HG03558 (cell line): ENCODE data around the gene SAMD13.
"Not testable (repeated sequence)": the region's sequence is repeated elsewhere in the genome, so short reads cannot be mapped to it uniquely, and the experiment has no call there.

Experiments used
- ATAC-seq: cut with Tn5 transposase; IDR thresholded peaks from one replicate; pipeline ENCODE4 v1.9.1; 2021; ENCODE audit warnings: moderate number of reproducible peaks; ENCODE audit not compliant: unreplicated experiment; ENCODE audit errors: extremely low read depth

Gene SAMD13

DNA sequence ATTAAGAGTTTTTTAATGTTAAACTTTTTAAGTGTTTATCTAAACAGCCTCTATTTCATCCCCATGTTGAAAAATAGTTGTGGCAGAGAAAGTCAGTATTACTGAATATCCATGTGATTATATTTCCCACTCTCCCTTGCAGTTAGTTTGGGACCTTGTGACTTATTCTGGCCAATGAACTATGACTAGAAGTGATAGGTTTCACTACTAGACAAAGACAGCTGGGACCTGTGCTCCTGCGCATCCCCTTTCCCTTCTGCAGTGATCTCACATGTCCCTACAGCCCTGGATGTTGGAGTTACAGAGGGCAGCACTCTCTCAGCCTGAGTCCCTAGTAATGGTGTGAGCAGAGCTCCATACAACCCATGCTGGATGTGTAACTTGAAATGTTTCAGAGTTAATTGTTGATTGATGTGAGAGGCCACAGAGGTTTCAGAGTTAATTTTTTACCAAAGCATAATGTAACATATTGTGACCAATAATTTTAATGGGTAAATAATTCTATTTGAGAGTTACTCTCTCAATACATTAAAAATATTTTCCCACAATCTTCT is 18.7 kb upstream of the SAMD13 start:
- ATAC-seq = peak; percentile 65

DNA sequence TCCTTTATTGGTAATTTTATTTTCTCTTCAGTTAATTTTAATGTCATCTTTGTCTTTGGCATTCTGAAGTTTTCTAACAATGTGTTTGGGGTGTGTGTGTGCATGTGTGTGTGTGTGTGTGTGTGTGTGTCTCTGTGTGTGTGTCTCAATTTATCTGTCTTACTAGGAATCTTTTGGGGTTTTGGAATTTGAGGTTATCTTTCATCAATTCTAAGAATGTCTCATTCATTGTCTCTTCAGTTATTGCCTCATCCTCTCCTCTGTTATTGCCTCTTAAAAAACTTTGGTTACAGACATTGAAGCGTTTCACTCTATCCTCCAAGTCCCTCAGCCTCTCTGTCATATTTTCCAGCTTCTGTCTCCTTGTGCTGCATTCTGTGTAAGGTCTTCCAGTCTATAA is 18.1 kb upstream of the SAMD13 start:
- no peak for ATAC-seq

DNA sequence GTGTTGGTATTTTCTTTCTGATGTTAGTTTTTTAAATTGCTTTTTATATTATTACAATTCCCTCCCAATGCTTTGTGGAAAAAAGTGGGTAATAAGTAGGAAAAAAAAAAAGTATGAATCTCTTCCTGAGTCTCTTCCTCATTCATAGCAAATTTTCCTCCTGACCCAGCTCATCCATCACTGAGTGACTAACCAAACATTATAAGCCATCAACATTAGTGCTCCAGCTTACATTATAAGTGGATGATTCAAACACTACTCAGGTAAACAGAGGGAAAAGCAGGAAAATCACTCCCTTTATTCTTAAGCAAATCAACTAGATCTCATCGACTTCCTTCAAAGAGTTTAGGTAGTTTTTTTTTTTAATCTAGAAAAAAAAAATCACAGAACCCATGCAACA is 15.4 kb upstream of the SAMD13 start:
- ATAC-seq = no peak

- not testable (repeated sequence) for ATAC-seq
Measured at GRCh38 chr1:84287389-84287788, 14.1 kb upstream of the SAMD13 start.

DNA sequence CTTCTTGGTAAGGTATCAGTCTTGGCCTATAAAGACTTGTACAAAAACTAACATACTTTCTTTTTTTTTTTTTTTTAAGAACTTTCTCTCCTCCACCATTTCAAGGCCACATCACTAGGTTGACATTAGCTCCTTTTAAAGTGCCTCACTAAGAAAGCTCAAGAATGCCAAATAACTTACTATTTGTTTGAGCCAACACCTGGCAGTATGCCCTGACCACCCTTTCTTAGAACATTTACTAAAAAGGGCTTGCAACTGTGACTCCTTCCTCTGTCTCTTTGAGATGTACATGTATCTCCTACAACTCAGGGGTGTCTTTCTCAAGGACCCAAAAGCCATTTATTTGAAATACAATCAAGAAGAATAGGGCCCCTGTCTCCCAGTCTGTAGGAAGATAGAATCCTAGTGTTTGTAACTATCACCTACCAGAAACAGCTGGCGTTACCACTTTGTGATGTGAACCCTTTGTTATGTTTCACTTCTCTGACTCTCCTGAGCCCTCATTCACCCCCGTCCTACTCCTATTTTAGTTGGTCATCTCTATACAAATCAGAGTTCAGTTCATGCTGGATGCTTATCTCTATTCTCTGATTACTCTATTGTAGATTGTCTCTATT is 12.2 kb upstream of the SAMD13 start:
- no peak for ATAC-seq

DNA sequence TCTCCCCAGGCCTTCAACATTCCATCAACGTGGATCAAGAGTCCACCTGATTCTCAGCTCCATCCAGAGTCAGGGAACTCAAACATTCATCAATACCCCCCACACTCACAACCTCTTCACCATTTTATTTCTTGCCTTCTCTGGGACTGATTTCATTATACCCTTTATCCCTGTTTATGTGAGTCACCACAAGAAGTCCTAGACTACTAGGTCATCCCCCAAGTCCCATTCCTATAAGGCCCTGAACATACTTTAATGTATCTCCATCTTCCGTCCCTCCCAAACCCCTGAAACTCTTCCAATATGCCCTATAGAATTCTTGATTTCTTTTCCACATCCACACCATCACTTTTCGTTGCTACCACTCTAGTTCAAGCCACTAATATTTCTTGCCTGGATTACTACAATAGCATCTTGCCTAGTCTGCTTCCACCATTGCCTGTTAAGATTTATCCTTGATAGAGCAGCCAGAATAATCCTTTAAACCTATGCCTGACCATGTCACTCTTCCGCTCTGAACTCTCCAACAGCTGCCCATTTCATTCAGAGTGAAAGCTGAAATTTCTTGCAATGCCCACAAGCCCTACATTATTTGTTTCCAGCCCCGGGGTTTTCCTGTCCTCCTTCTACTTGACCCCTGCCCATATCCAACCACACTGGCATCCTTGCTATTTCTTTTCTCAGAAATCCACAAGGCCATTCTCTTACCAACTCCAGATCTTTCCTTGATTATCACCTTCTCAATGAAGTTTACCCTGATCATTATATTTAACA is 9.4 kb upstream of the SAMD13 start:
- ATAC-seq = no peak

- no peak for ATAC-seq
Measured at GRCh38 chr1:84293766-84294165, 7.7 kb upstream of the SAMD13 start.

- no peak for ATAC-seq
Measured at GRCh38 chr1:84294751-84295150, 6.8 kb upstream of the SAMD13 start.

GRCh38 chr1:84297546-84298244 is 3.8 kb upstream of the SAMD13 start:
- ATAC-seq = no peak

- ATAC-seq = peak; percentile 31
Measured at GRCh38 chr1:84298328-84298683, 3.2 kb upstream of the SAMD13 start.

DNA sequence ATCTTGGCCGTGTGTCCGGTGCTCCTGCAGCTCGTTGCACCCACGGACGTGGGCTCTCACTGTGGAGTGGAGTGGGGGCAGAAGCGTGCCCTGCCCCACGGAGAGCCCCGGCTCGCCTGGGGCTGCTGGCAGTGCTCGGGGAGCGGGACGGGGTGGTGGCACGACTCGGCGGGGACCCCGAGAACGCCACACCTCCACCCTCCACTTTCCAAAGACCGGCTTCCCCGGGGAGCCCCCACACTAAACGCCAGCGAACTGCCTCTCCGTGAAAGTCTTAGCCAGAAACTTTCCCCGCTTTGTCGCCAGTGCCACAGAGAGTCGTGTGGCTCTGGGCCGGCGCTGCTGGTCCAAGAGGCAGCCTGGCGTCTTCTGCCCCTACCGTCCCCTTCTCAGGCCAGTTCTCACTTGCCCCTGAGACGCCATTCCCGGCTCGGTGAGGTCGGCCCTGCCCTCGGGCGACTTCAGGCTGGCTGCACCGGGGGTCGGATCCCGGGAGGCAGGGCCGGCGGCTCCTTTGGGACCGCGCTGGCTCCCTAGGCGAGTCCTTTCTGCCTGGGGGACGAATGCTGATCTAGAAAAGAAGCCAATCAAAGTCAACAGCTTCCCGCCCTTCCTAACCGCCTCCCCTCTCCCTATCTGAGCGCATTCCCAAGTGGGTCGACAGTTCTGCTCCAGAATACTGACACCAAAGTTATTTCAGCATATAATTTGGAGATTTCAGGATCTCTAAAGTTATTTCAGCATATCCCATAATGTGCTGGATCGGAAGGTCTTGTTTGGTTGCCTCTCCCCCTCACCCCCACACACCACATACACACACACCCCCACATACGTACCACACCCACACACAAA is 2.6 kb upstream of the SAMD13 start:
- ATAC-seq = peak; percentile 18

DNA sequence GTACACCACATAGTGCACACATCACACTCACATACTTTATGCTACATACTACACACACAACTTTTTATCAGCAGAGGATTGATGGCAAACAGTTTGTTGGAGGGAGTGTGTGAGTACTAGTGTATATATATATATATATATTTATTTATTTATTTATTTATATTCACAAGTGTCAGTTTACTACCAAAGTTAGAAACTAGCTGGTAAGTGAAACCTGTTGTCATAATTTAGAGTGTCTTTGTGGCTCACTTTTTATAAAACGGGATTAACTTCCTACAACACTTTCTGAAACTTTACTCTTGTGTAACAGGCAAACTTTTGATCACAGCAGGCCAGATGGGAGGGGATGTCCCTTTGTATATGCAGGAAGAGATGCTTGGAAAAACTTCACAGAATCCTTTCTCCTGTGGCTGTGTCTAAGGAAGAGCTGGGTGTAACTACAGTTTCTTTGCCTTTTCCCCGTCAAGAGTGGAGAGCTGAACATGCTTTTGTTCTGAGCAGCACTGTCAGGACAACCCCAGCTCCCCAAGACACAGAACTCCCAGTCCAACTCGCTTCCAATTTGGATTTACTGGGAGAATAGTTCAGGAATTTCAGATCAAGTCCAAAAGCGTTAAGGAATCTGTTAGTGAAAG is 1.9 kb upstream of the SAMD13 start:
- ATAC-seq = no peak

- ATAC-seq = no peak
Measured at GRCh38 chr1:84300501-84300900, 1.0 kb upstream of the SAMD13 start.

- ATAC-seq = no peak
Measured at GRCh38 chr1:84301785-84302385, 377 bp downstream of the SAMD13 start.

GRCh38 chr1:84303314-84303830 is 1.9 kb downstream of the SAMD13 start:
- ATAC-seq = no peak

- ATAC-seq = no peak
Measured at GRCh38 chr1:84307398-84307797, 5.9 kb downstream of the SAMD13 start.

- no peak for ATAC-seq
Measured at GRCh38 chr1:84311296-84311695, 9.8 kb downstream of the SAMD13 start.

DNA sequence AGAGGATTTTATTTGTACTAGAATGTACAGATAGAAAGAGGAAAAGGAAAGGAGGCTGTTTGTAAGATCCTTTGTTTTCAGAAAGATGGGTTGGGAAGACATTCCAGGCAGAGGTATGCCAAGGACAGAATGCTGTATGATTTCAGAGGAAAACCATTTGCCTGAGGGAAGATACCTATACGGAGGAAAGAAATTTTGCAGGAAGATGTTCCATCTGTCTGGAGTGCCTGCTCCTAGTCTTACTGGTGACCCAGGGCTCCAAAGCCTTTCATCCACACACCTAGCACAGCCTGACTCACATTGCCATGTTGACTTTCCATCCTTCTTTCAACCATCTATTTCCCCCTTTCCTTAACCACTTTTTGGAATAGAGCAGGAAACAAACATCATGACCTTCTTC is 18.2 kb downstream of the SAMD13 start:
- no peak for ATAC-seq

DNA sequence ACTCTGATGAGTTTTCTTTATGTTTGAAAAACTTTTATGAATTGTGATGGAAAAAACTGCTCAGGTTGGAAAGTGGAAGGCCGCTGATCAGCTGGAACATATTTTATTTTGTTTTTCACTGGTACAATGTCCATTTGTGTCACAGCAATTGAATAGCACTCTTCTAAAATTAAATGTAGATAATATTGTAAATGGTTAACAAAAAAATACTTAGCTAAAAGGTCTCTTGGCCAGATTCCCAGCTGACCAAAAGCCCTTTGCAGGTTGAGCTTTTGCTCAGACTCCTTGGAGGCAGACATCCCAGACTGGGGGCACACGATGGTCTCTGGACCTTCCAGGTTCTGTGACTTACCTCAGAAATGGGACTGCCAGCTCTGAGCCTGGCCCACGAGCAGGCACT is 26.3 kb downstream of the SAMD13 start:
- no peak for ATAC-seq
